Mammary epithelial cell (primary cell): Measurements from ENCODE around the gene SLIT3.

ENCODE experiments used
- CTCF ChIP-seq, 2 donors: IDR thresholded peaks in 1 of 2; conservative IDR thresholded peaks in 1 of 2; 2 replicates each; pipeline ENCODE4 v1.5.1; 2011 to 2012; ENCODE audit warnings: inconsistent platforms in 2 of 2, low read length in 2 of 2, mild to moderate bottlenecking in 2 of 2, control low read depth in 1 of 2, low read depth in 1 of 2; ENCODE audit not compliant: insufficient read depth in 1 of 2; ENCODE audit errors: extremely low read depth in 1 of 2
- EZH2 ChIP-seq: IDR thresholded peaks from 2 replicates; pipeline ENCODE4 v1.6.1; 2012; ENCODE audit warnings: low read length, inconsistent platforms, borderline replicate concordance

DNA sequence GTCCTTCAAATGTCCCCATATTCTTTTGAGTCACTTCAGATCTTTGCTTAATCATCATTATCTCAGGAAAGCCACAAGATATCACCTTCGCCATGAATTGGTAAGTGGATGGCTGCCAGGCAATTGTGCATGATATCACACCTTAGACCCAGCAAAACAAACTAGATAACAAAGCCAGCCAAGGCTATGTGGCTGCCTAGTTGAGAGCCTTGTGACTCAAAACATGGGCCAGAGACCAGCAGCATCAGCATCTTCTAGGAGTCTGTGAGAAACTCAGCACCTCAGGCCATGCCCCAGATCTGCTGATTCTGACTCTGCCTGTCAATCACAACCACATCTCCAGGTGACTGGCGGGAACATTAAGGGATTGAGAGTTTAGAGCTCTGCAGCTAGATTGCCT lies 82.8 kb downstream of the SLIT3 start:
- no peak for TF ChIP-seq CTCF (conservative IDR thresholded peaks at IDR 0.05 in 1 of 2, IDR thresholded peaks at IDR 0.05 in 1 of 2; ENCODE audit: extremely low read depth in 1 of 2, insufficient read depth in 1 of 2, low read depth in 1 of 2, low read length in 2 of 2)
- TF ChIP-seq EZH2: no peak
